ENCODE measurements around the gene ADCY2. TPM values are rescaled to one million over a fixed set of nuclear protein-coding genes. Genes with fewer than 3 reads are reported as not detected.

Gene ADCY2
- total RNA-seq, 1 donor from 2014 or later, result 18.4 TPM

- TF ChIP-seq POLR2AphosphoS5 (IDR thresholded peaks at IDR 0.05; ENCODE audit: insufficient read depth in 1 of 2, low read depth in 1 of 2) (no peak), POLR2A (IDR thresholded peaks at IDR 0.05) (no peak)
- no peak overlapping the region for H3K4me3 ChIP-seq
- no peaks in the 10 kb centered on the region for H3K9me3 ChIP-seq
- H3K36me3 ChIP-seq, result no peaks in the 10 kb centered on the region
- no peaks in the 10 kb centered on the region for H3K27me3 ChIP-seq
- no peak overlapping the region for H3K27ac ChIP-seq
- no peak for DNase-seq (ENCODE audit: extremely low spot score in 2 of 2)
- intact Hi-C loops (cut with DNase I), result no loop called here
- no peaks in the 10 kb centered on the region for H3K4me1 ChIP-seq
Measured at GRCh38 chr5:7578071-7578470, 182.1 kb downstream of the ADCY2 start.

- TF ChIP-seq POLR2A (IDR thresholded peaks at IDR 0.05) (no peak), POLR2AphosphoS5 (IDR thresholded peaks at IDR 0.05; ENCODE audit: insufficient read depth in 1 of 2, low read depth in 1 of 2) (no peak), CTCF (IDR thresholded peaks at IDR 0.05) (no peak)
- Histone ChIP-seq H3K4me3 (no peak overlapping the region), H3K9me3 (no peaks in the 10 kb centered on the region), H3K27me3 (no peaks in the 10 kb centered on the region), H3K27ac (no peak overlapping the region), H3K4me1 (no peaks in the 10 kb centered on the region), H3K36me3 (no peaks in the 10 kb centered on the region)
- intact Hi-C loops (cut with DNase I), result no loop called here
- no peak for DNase-seq (ENCODE audit: extremely low spot score in 2 of 2)
Measured at GRCh38 chr5:7584749-7585148, 188.8 kb downstream of the ADCY2 start.

GRCh38 chr5:7585807-7586206, 189.9 kb downstream of the ADCY2 start:
- no peaks in the 10 kb centered on the region for H3K36me3 ChIP-seq

GRCh38 chr5:7586480-7586879, 190.5 kb downstream of the ADCY2 start:
- Histone ChIP-seq H3K36me3 (no peaks in the 10 kb centered on the region), H3K27me3 (no peaks in the 10 kb centered on the region), H3K4me1 (no peaks in the 10 kb centered on the region), H3K4me3 (no peak overlapping the region), H3K9me3 (no peaks in the 10 kb centered on the region), H3K27ac (no peak overlapping the region)
- intact Hi-C loops (cut with DNase I), result no loop called here
- no peak for DNase-seq (ENCODE audit: extremely low spot score in 2 of 2)
- no peak for TF ChIP-seq CTCF (IDR thresholded peaks at IDR 0.05)
- TF ChIP-seq POLR2A (IDR thresholded peaks at IDR 0.05), result no peak
- no peak for TF ChIP-seq POLR2AphosphoS5 (IDR thresholded peaks at IDR 0.05; ENCODE audit: insufficient read depth in 1 of 2, low read depth in 1 of 2)

More at GRCh38 chr5:7585807-7586206, 189.9 kb downstream of the ADCY2 start:
- intact Hi-C loops (cut with DNase I), result no loop called here
- H3K4me3 ChIP-seq, result no peak overlapping the region
- no peaks in the 10 kb centered on the region for H3K27me3 ChIP-seq
- no peaks in the 10 kb centered on the region for H3K4me1 ChIP-seq
- no peak overlapping the region for H3K27ac ChIP-seq
- TF ChIP-seq POLR2AphosphoS5 (IDR thresholded peaks at IDR 0.05; ENCODE audit: insufficient read depth in 1 of 2, low read depth in 1 of 2) (no peak), POLR2A (IDR thresholded peaks at IDR 0.05) (no peak), CTCF (IDR thresholded peaks at IDR 0.05) (no peak)
- DNase-seq (ENCODE audit: extremely low spot score in 2 of 2), result no peak
- H3K9me3 ChIP-seq, result no peaks in the 10 kb centered on the region

- DNase-seq (ENCODE audit: extremely low spot score in 2 of 2), result no peak
- intact Hi-C loops (cut with DNase I), result no loop called here
- Histone ChIP-seq H3K27ac (no peak overlapping the region), H3K4me3 (no peak overlapping the region), H3K36me3 (no peaks in the 10 kb centered on the region), H3K27me3 (no peaks in the 10 kb centered on the region), H3K4me1 (no peaks in the 10 kb centered on the region), H3K9me3 (no peaks in the 10 kb centered on the region)
- TF ChIP-seq CTCF (IDR thresholded peaks at IDR 0.05) (no peak), POLR2A (IDR thresholded peaks at IDR 0.05) (no peak), POLR2AphosphoS5 (IDR thresholded peaks at IDR 0.05; ENCODE audit: insufficient read depth in 1 of 2, low read depth in 1 of 2) (no peak)
Measured at GRCh38 chr5:7589800-7590199, 193.9 kb downstream of the ADCY2 start.
